Activated T-cell treated with anti-CD3 and anti-CD28 coated beads, Interleukin-2, amount 50 U/mL, for 4 hours (primary cell): ENCODE measurements around the gene MED12L. TPM values are rescaled to one million over a fixed set of nuclear protein-coding genes. Genes with fewer than 3 reads are reported as not detected.

Experiments used
- ATAC-seq, 2 donors: fragments of 200-7000 bp; cut with Tn5 transposase; one replicate each; pipeline ENCODE4 v1.10.0; 2021
- DNase-seq: peaks from one replicate; pipeline ENCODE4 v3.0.0-alpha.2; 2020
- H3K27me3 Mint-ChIP-seq: one replicate; pipeline ENCODE4 v1.8.0; 2021; ENCODE audit warnings: low read depth, mixed read lengths
- H3K36me3 Mint-ChIP-seq: one replicate; pipeline ENCODE4 v1.8.0; 2022; ENCODE audit warnings: mixed read lengths; ENCODE audit not compliant: insufficient read depth
- H3K4me1 Mint-ChIP-seq: one replicate; pipeline ENCODE4 v1.8.0; 2021; ENCODE audit warnings: low read depth, mixed read lengths
- H3K4me3 Mint-ChIP-seq: one replicate; pipeline ENCODE4 v1.8.0; 2021; ENCODE audit warnings: mild to moderate bottlenecking, moderate library complexity, mixed read lengths
- H3K9me3 Mint-ChIP-seq: one replicate; pipeline ENCODE4 v1.8.0; 2021; ENCODE audit warnings: mixed read lengths
- total RNA-seq, 3 donors: library from RNA; stranded (reverse); gene quantifications; one replicate each; pipeline ENCODE4 v1.2.1, GENCODE V29; 2021

The MED12L gene
- total RNA-seq, 3 donors from 2014 or later: 1.1 to 3.3 (median 1.9) TPM

DNA sequence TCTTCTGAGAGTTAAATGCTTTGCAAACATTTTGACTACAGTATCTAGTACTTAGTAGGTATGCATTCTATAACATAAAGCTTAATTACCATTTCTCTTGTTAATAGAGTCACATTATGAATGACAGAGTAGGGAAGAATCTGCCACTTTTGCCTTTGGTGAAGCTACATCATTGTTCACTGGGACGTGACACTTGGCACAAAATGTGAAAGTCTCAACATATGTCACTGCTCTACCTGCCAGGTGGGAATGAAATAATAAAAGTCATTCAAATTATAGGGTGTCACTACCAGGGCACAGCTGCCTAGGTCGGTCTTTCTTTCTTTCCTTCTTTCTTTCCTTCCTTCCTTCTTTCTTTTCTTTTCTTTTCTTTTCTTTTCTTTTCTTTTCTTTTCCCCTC, 213.5 kb downstream of the MED12L start:
- peaks cover 8% of the 10 kb centered on the region for H3K4me1 Mint-ChIP-seq
- H3K27me3 Mint-ChIP-seq: peaks cover 22% of the 10 kb centered on the region
- no peaks in the 10 kb centered on the region for H3K36me3 Mint-ChIP-seq
- no peak overlapping the region for H3K4me3 Mint-ChIP-seq
- H3K9me3 Mint-ChIP-seq: no peaks in the 10 kb centered on the region
- no peak for DNase-seq
- no peak for ATAC-seq

DNA sequence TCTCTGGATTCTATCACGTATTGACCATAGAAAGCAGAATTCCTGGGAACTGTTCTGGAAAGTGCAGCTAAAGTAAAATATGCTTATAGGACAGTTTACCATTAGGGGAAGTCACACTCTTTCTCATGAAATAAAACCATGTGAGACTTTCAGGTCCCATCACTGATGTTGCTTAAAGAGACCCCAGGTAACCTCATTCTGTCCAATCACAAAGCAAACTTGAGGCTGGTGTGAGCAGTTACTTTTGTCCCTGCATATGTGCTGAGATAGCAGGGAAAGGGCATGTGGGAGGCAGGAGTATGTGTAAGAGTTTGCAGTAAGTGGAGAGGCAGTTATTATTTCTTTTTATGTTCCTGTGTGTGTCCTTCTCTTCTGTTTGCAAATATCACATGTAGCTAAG, 215.1 kb downstream of the MED12L start:
- no peak for ATAC-seq
- no peak for DNase-seq
- Mint-ChIP-seq H3K27me3 (peaks cover 20% of the 10 kb centered on the region), H3K36me3 (no peaks in the 10 kb centered on the region), H3K4me1 (peaks cover 17% of the 10 kb centered on the region), H3K9me3 (no peaks in the 10 kb centered on the region), H3K4me3 (no peak overlapping the region)

DNA sequence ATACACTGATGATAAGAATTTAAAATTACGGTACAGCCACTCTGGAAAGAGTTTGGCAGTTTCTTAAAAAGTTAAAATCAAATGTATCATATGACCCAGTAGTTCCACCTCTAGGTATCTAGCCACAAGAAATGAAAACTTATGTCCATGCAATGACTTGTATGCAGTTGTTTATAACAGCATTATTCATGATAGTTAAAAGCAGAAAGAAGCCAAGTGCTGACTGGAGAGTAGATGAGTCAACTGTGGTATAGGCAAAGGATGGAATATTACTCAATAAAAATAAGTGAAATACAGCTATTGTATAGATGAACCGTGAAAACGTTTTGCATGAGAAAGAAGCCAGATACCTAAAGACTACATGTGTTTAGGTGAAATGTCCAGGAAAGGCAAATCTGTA, 216.3 kb downstream of the MED12L start:
- ATAC-seq: peak; percentile 42 to 50
- H3K4me1 Mint-ChIP-seq: peaks cover 28% of the 10 kb centered on the region

DNA sequence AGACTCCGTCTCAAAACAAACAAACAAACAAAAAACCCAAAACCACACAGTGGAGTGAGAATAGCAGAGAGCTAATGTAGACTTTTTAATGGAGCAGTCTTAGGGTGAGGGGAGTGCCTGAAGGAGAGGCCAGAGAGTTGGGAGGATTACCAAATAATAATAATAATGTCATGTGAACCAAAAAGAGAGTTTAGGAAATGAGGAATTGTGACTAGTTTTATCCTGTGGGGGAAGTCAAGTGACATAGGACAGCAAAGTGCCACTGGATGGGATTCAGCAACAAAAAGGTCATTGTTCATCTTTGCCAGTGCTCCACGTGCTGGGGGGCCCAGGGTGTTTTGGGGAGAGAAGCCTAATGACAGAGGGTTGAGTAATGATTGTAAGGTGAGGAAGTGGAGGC, 218.3 kb downstream of the MED12L start:
- Mint-ChIP-seq H3K27me3 (peaks cover 17% of the 10 kb centered on the region), H3K9me3 (no peaks in the 10 kb centered on the region), H3K4me3 (no peak overlapping the region), H3K4me1 (peaks cover 42% of the 10 kb centered on the region), H3K36me3 (no peaks in the 10 kb centered on the region)
- no peak for ATAC-seq
- no peak for DNase-seq

More for the DNA sequence above, 216.3 kb downstream of the MED12L start:
- no peak for DNase-seq
- no peak overlapping the region for H3K4me3 Mint-ChIP-seq
- H3K36me3 Mint-ChIP-seq: no peaks in the 10 kb centered on the region
- peaks cover 19% of the 10 kb centered on the region for H3K27me3 Mint-ChIP-seq
- H3K9me3 Mint-ChIP-seq: no peaks in the 10 kb centered on the region

DNA sequence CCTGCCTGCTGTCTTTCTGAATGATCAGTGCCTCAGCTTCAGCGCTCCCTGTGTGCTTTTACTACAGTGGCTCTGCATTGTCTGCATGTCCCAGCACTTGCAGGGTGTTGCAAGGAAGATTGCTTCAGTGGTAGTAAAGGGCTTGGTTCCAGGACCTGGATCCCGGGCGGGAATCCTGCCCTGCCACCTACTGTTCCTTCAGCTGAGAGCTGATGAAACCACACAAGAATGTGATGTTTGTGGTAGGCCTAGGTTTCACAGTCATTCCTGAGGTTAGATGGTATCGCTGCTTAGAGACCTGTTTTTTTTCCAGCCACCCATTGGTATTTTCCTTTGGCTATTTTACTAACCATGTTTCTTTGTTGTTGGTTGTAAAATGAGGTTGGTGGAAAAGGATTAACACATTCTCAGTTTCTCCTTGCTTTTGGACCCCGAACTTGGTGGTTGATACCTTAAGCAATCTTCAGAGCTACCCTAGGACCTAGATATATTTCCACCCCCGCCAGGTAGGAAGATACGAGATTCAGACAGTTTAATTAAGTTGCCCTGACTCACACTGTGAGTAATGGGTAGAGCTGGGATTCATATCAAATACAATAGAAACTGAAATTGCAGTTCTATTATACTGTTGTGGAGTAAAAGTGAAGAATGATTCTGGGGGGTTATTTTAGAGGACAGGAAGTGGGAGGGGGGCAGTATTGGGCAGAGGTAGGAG, 219.8 kb downstream of the MED12L start:
- Mint-ChIP-seq H3K4me1 (peaks cover 42% of the 10 kb centered on the region), H3K9me3 (no peaks in the 10 kb centered on the region), H3K4me3 (no peak overlapping the region), H3K27me3 (peaks cover 14% of the 10 kb centered on the region), H3K36me3 (no peaks in the 10 kb centered on the region)
- DNase-seq (no peak), ATAC-seq (peak; percentile 78 to 81)

DNA sequence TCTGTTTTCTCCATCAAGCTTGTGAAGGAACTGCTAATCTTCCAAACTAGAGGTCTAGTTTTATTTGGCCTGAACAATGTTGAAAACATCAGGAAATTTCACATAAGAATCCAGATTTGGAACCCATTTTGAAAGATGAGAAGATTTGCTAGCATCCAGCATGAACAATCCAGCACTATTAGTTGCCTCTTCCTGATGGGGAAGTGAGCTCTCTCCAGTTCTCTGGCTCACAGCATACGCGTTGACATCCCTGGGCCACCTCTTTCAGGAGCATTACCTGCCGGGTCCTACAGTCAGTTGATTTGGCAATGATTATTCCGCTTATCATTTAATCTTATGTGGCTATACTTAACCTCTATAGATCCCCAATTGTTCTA, 220.3 kb downstream of the MED12L start:
- Mint-ChIP-seq H3K4me1 (peaks cover 42% of the 10 kb centered on the region), H3K4me3 (peak overlapping the region; percentile 2)

DNA sequence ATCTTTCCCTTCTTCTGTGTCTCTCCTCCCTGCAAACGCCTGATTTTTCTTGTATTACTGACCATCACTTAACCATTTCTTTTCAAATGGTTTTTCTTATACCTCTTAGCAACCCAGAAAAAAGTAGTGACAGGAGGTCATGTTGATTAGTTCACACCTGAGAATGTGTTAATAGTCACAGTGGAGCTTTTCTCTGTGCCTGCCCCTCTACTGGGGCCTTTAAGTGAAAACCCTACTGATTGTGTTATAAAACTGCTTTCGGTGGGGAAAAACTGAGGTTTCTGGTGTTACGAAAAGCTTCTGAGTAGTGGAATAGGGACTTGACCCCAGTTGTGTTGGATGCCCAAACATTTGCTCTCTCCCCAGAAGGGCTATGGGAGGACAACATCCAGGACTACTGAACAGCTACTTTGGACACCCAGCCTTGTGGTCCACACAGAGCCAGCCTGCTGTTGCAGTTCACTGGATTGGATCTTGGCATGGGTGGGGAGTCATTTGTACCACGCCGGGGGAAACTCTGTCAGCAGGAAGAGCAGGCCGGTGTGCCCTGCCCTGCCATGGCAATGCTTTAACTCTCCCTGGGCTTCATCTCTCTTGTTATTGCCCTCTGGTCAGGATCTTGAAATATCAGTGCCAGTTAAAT, 220.8 kb downstream of the MED12L start:
- Mint-ChIP-seq H3K9me3 (no peaks in the 10 kb centered on the region), H3K4me3 (peak overlapping the region; percentile 2), H3K4me1 (peaks cover 42% of the 10 kb centered on the region), H3K36me3 (no peaks in the 10 kb centered on the region), H3K27me3 (peaks cover 12% of the 10 kb centered on the region)
- ATAC-seq: no peak
- DNase-seq: no peak

More for the DNA sequence above, 220.3 kb downstream of the MED12L start:
- Mint-ChIP-seq H3K27me3 (peaks cover 12% of the 10 kb centered on the region), H3K36me3 (no peaks in the 10 kb centered on the region), H3K9me3 (no peaks in the 10 kb centered on the region)
- DNase-seq: no peak
- ATAC-seq: no peak

DNA sequence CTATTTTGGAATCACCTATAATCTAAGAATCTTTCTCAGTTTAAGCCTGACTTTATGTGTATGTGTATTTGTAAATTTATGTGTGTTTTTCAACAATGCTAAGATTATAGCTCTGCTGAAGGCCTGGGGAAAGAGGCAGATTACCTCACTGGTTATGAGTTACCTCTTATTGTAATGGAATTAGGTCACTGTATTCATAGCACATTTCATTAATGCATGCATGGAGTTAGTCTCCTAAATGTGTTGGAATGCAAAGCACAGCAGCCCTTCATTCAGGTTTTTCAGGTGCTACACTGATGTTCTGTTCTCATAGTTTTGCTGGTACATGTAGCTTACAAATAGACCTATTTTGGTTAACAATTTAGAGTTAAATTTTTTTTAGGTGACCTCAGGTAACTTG, 221.7 kb downstream of the MED12L start:
- H3K4me3 Mint-ChIP-seq: no peak overlapping the region
- H3K27me3 Mint-ChIP-seq: peaks cover 12% of the 10 kb centered on the region
- no peaks in the 10 kb centered on the region for H3K36me3 Mint-ChIP-seq
- no peak for ATAC-seq
- no peaks in the 10 kb centered on the region for H3K9me3 Mint-ChIP-seq
- peaks cover 39% of the 10 kb centered on the region for H3K4me1 Mint-ChIP-seq
- DNase-seq: no peak

DNA sequence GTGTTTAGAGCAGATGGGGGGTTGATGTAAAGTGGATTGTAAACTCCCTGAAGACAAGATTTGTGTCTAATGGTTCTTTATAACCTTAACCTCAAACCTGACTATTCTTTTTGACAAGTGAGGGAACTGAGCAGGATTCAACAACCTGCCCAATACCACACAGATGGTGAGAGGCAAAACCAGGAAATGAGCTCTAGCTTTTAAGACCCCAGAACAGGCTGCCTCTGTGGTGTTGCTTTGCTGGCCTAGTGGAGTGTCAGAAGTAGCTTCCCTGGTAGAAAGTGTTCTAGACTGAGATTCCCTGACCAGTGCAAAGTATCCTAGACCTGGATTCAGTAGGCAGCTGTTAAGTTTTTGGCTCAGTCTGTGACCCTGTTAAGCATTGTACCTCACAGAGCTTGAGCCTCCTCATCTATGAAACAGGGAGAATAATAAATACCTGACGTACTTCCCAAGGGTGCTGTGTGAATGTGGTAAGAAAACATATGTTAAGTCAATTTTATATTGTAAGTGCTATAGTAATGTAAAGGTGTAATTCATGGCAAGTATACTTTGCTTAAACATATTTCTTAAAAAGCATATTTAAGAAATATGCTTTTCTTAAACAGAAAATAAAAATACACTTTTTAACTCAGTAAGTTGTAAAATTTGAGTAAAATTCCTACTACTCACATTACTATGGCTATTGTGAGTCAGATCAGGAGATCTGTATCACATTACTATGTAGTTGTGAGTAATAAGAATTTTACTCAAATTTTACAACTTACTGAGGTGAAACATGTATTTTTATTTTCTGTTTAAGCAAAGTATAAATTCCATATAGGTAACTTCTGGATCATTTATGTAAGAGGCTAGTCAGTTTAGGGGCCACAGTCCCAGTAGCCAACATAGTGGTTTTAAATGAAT, 222.4 kb downstream of the MED12L start:
- peak; percentile 12 to 19 for ATAC-seq
- no peak for DNase-seq
- Mint-ChIP-seq H3K4me1 (peaks cover 39% of the 10 kb centered on the region), H3K36me3 (no peaks in the 10 kb centered on the region), H3K27me3 (peaks cover 8% of the 10 kb centered on the region), H3K4me3 (no peak overlapping the region), H3K9me3 (no peaks in the 10 kb centered on the region)

DNA sequence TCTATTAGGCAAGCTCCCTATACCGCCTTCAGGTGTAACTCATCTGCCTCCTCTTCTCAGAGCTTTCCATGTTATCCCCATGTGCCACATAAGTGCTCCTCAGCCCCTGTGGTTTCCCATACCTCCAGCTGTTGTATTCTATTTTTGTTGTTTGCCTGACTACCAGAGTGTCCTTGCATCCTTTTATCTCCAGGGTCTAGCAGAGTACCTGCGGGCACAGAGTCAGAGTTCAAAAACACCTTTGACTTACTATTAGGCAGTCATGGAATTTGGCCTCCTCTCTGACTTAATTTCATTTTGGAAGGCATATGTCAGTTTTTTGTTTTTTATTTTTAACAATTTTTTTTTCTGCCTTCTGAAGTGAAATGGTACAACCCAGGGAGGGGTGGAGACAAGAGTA, 224.1 kb downstream of the MED12L start:
- Mint-ChIP-seq H3K4me3 (no peak overlapping the region), H3K36me3 (no peaks in the 10 kb centered on the region)

DNA sequence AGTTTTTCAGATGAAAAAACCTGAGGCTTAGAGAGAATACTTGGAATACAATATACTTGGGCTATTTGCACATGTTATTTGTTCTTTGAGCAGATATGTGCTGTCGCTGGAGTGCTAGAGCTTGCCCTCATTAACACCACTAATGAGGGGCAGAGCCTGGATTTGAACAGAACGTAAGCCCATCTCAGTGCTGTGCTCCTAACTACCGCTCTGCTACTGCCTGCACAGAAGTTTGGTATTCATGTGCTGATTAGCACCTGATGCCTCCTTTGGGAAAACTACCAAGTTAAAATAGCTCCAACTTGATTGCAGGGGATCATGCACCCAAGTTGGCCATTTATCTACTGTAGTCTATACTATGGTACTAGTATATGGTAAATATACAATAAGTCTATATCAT, 227.5 kb downstream of the MED12L start:
- Mint-ChIP-seq H3K9me3 (no peaks in the 10 kb centered on the region), H3K4me3 (no peak overlapping the region), H3K4me1 (peaks cover 18% of the 10 kb centered on the region), H3K36me3 (no peaks in the 10 kb centered on the region), H3K27me3 (peaks cover 5% of the 10 kb centered on the region)
- no peak for DNase-seq
- no peak for ATAC-seq

More for the DNA sequence above, 224.1 kb downstream of the MED12L start:
- no peak for ATAC-seq
- Mint-ChIP-seq H3K27me3 (no peaks in the 10 kb centered on the region), H3K9me3 (no peaks in the 10 kb centered on the region), H3K4me1 (peaks cover 34% of the 10 kb centered on the region)
- DNase-seq: no peak

DNA sequence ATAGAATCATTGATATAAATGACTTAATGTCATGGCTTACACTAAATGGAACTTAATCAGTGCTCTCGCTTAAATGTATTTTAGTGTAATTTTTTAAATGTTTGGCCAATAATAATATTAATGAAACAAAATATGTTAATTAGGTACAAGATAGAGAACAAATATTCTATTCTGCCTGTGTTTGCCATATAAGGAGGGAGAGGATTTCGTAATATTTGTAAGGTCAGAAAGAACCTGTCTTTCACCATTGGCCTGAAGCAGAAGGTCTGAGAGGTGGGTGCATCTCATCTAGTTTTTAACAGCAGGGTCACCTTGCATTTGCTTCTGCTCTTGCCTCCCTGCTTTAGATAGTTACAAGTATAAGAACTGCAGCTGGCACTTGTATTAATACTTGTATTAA, 228.7 kb downstream of the MED12L start:
- H3K4me3 Mint-ChIP-seq: no peak overlapping the region
- H3K9me3 Mint-ChIP-seq: no peaks in the 10 kb centered on the region
- H3K27me3 Mint-ChIP-seq: peaks cover 5% of the 10 kb centered on the region
- H3K4me1 Mint-ChIP-seq: peaks cover 17% of the 10 kb centered on the region
- DNase-seq: no peak
- H3K36me3 Mint-ChIP-seq: no peaks in the 10 kb centered on the region
- ATAC-seq: no peak

DNA sequence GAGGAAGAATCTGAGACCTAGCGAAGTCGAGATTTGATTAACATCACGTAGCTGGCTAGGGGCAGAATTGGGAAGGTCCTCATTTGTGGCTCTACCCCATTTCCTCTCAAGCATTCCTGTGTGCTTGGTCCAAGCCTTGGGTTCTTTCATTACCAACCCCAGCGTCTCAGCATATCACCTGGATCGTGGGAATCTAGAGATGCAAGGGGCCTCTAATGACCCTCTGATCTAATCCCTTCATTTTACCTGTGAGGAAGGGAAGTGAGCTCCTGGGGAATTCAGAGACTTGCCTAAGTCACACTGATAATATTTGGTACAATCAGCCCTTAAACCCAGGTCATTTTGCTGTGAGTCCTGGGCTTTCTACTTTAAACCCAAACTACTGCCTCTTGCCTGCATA, 229.1 kb downstream of the MED12L start:
- H3K4me3 Mint-ChIP-seq: no peak overlapping the region
- no peak for DNase-seq
- no peaks in the 10 kb centered on the region for H3K36me3 Mint-ChIP-seq
- H3K4me1 Mint-ChIP-seq: peaks cover 17% of the 10 kb centered on the region
- H3K9me3 Mint-ChIP-seq: no peaks in the 10 kb centered on the region
- H3K27me3 Mint-ChIP-seq: peaks cover 5% of the 10 kb centered on the region
- ATAC-seq: no peak

DNA sequence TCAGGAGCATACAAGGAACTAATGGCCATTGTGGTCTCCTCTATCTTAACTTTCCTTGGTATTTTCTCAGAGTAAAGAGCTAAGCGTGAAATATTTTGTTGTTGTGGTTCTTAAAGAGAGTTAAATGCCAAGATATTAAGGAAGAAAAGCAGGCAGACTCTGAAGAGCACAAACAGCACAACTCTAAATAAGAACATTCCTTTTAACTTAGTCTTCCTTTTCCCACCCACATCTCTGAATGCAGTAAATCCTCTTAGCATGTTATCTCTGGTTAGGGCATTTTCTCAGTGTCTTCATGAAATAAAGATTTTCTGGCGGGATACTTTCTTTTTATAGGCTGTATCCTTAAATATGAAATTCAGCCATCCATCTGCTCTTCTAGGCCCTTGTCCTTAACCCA, 229.7 kb downstream of the MED12L start:
- peaks cover 17% of the 10 kb centered on the region for H3K4me1 Mint-ChIP-seq
- no peaks in the 10 kb centered on the region for H3K9me3 Mint-ChIP-seq
- DNase-seq (no peak), ATAC-seq (no peak)
- no peak overlapping the region for H3K4me3 Mint-ChIP-seq
- H3K36me3 Mint-ChIP-seq: no peaks in the 10 kb centered on the region
- peaks cover 5% of the 10 kb centered on the region for H3K27me3 Mint-ChIP-seq
